HG03066 (cell line): ENCODE measurements around the gene SEC24D.

ENCODE experiments used
- ATAC-seq: cut with Tn5 transposase; IDR thresholded peaks from one replicate; pipeline ENCODE4 v1.9.1; 2021; ENCODE audit warnings: low read depth; ENCODE audit not compliant: unreplicated experiment

The SEC24D gene

DNA sequence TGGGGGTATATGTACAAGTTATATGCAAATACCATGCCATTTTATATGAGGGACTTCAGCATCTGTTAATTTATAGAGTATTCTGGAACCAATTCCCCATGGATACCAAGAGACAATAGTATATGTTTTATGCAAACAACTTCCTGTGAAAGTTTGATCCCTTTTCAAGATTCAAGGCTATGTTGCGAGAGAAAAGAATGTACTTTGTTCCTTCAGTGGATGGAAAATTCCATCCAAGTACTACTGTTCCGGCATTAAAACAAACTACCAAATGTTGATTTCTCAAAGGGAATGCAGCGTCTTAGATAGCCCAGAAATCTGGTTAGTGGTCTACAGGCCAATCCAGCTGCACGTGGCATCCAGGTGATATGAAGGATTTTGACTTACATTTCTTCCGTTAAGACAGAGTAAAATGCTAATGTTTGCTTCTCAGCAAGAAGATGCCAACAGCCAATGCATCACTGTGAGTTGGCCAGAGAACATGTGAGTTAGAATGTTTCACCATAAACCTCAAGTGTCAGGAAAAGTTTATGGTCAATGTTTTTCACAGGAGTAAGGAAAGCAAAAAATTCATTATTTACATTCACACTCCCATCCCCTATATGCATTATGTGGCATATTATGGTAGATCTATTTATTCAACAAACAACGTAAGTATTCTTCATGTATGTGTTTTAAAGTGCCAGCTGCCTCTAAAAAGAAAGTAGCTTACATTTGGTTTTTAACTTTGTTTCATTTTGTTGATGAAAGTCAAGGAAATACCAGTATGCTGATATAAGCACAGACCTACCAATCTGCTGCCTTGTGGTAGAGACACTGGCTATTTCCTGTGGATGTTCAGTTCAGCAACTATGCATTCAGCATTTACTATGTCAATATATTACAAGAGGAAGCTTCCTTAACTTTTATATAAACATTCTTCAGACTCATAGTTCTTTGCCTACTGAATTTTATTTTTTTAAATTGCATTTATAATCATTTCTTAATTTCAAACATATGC lies 106.3 kb downstream of the SEC24D start:
- ATAC-seq: no peak

DNA sequence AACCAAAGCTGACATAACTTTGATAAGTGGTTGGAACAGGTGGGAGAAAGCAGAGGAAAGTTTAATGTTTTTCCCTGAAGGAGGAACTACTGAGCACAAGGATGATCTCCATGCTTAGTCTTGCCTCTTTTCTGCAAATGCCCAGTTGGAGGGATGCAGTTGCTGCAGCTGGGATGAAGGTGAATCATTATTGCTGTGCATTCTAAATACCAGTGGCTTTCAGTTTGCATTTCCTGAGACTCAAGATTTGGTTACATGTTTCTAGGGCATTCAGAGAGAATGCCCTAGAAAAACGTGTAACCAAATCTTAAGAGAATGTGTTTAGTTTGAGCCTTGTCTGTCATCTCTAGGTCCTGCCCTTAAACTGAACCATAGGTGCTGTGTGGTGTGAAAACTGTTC lies 108.6 kb downstream of the SEC24D start:
- no peak for ATAC-seq

DNA sequence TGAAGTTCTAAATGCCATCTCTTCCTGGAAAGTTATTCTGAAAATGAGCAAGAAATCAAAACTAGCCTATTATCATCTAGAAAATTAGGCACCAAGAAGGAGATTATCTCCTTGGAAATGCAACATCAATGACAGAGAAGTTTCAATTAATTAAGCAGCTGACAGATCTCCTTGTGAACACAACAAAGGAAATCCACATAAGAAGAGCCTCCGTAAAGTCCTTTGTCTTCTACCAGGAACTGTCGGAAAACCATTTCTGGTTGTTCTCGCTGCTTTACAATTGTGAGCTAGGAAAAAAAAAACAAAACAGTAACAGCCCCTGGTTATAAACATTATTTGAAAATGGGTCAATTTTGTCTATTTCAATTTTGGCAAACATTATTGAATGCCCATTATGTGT lies 112.6 kb downstream of the SEC24D start:
- no peak for ATAC-seq

DNA sequence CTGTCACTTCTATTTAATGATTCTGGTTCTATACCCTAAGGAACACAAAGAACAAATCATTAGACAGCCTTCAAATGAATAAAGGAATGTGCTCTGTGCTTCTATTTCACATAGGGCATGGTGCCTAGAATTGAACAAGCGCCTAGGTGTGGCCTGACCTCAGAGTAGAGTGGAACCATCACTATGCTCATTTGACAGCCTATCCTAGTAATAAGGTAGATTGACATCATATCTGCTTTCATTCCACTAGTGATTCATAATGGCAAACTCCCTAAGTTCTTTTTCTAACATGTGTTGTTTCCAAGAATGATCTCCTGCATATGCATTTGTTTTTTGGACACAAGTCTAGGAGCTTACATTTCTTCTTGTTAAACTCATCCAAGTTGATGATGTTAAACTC lies 114.2 kb downstream of the SEC24D start:
- no peak for ATAC-seq

DNA sequence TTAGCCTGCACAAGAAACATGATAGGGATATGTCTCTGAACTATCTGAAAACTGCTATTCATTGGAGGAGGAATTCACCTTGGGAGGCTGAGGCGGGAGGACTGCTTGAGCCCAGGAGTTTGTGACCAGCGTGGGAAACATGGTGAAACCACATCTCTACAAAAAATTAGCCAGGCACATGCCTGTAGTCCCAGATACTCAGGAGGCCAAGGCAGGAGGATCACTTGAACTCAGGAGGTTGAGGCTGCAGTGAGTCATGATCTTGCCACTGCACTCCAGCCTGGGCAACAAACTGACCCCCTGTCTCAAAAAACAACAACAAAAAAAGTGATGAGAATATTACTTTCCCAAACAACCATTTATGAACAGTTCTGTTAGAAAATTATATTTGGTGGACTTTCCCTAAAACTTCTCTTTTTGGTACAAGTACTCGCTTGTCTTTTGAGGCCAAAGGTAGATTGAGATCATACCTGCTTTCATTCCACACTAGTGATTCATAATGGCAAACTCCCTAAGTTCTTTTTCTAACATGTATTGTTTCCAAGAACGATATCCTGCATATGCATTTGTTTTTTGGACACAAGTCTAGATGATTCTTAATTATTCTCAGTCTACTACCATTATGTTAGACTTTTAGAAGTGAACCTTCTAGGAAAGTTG lies 117.3 kb downstream of the SEC24D start:
- no peak for ATAC-seq

DNA sequence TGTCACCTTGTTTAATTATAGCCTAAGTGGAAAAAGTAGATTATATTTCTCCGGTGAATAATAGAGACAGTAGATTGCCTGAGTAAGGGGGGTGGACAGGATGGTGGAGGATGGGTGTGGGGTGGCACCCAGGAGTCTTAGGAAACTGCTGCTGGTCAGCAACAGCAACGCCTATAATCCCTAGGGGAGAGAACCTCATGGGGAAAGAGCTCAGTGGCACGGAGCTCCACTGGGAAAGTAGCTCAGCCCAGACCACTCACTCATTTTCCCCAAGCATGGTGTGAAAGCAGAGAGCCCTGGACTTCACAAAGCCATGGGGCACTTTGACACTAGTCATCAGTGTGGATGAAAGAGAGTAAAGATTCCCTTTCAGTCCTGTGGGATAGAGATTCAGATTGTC lies 119.6 kb downstream of the SEC24D start:
- ATAC-seq: no peak

DNA sequence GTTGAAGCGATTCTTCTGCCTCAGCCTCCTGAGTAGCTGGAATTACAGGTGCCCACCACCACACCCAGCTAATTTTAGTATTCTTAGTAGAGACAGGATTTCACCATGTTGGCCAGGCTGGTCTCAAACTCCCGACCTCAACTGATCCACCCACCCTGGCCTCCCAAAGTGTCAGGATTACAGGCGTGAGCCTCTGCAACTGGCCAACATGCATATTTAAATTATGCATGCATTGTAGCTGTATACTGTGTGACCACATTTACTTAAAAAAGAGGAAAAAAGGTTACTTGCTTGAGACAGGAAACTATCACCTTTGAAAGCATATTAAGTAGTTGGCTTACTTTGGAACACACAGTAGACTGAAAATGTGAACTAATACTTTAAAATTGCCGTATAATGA lies 121.2 kb downstream of the SEC24D start:
- ATAC-seq: no peak

DNA sequence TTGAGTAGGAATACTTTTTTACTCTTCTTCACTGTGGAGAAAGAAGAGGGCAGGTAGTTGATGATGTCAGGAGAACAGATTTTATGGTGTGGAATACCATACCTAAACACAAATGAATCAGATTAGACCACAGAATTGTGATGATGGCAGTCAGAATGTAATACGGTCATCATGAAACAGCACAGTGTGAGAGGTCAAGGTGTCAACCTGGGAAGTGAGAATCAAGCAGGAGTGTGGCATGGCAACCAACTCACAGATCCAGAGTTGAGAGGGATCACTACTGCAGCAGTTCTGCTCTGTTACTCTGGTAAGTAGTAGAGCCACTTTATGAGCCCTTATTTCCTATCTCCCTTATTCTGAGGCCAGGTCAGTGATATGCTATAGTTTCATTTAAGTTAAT lies 123.1 kb downstream of the SEC24D start:
- ATAC-seq: no peak

DNA sequence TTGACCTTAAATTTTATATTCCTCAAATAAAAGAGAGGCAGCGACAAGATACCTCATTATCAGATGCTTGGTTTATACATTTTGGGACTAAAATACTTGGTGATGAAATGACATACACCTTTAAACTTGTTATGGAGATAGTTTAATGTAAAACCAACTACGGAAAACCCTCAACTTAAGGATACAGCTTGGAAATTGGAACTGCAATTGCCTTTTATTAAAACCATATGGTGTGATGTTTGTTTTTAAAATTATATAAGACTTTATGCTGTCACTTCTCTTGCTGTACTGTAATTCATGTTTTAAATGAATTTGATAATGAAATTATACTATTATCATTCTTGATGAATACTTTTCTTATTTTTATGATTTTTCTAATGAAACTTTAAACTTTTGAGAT lies 124.9 kb downstream of the SEC24D start:
- no peak for ATAC-seq

DNA sequence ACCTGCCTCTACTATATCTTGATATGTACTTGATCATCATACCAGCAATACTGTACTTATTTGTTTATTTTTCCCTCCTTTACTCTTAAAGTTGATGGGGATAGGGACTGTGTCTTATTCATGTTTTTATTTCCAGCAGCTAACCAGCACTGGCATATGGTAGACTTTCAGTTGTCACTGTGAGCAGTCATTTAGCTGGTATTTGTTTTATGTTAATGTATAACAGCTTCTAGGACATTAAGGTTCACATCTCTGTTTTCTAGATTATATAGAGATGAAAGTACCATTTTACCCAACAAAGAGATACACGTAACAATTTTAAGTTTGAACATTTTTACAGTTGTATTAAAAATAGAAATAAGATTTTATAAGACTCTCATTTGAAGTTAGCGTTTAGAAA lies 132.8 kb downstream of the SEC24D start:
- no peak for ATAC-seq

DNA sequence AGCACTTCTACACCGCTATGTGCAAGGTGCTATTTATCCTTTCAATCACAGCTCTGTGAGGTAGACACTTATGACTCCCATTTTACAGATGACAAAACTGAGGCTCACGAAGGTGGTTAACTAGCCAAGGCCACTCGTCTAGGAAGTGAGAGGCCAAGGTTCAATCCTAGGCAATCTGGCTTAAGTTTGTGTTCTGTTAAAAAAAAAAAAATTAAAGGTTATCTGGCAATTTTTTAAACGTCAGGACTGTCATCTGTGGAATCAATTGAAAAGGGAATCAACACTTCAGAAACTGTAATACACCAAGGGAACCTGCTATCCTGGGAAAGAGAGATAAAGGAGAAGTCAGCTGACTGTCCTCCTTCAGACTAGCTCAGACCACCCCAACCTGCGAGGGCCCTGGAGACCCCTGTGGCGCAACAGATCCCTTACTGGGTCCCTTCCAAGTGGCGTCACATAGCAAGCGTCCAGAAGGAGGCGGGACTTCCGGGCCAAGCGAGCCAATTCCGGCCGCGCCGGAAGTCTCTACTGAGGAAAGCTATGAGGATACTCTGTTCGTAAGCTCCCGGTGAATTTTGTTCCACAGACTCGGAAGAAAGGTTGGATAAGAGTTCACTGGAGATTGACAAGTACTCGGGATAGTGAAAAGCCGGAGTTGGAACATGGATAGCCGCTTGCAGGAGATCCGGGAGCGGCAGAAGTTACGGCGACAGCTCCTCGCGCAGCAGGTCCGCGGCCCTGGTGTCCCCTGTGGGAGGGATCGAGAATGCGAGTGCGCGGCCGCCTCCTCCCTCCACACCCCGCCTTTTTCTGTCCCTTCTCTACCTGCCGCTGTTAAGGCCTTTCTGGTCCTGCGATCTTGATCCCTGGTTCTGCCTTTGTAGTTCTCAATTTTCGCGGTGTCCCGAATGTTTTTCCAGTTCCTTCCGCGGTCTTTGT lies 150.8 kb downstream of the SEC24D start, which contains the start of gene METTL14:
METTL14 (plus strand) TSS at position 520 of the 939 bp plus-strand sequence; CDS start at position 663, 143 bp downstream.
- peak; percentile 100 for ATAC-seq

DNA sequence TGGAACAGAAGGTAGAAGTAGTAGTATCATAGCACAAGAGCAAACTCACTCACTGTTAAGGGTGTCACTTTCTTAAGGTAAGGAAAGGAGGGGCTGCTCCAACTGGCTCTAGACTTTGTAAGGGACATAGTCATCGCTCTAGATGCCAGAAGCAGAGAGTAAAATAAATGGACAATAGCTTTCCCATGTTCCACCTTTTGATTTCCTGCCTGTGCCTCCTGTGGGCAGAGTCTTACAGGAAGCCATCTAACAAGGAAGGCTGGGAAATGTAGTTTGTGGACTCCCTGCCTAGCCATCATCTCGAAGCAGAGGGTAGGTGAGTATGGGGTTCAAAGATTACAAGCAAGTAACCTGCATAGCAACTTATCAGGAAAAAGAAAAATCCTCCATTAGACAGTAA lies 152.4 kb downstream of the SEC24D start:
- ATAC-seq: no peak

DNA sequence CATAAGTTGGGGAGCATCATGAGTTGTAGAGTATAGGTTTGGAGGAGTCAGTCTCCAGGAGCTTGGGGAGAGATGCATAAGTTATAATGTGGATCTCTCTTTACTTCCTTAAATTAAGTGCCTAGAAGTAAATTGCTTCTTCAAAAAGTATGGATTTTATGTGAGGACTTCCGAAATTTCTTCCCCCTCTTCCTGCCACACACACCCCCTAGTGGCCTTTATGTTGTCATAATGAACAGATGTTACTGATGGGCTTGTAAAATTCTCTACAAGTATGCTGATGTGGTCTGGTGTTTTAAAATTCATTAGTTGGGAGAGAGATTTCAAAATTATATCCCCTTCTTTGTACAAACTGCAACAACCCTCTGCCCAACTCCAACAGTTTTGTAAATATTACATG lies 153.0 kb downstream of the SEC24D start:
- no peak for ATAC-seq

DNA sequence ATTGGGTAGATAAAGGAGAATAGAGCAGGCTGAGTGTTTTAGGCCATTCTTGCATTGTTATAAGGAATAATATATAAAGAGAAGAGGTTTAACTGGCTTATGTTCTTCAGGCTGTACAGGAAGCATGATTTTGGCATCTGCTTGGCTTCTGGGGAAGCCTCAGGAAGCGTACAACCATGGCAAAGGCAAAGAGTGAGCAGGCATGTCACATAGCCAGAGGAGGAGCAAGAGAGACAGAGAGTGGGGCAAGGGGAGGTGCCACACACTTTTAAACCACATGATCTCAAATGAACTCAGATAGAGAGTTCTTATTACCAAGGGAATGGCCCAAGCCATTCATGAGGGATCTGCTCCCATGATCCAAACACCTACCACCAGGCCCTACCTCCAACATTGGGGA lies 155.1 kb downstream of the SEC24D start:
- no peak for ATAC-seq

DNA sequence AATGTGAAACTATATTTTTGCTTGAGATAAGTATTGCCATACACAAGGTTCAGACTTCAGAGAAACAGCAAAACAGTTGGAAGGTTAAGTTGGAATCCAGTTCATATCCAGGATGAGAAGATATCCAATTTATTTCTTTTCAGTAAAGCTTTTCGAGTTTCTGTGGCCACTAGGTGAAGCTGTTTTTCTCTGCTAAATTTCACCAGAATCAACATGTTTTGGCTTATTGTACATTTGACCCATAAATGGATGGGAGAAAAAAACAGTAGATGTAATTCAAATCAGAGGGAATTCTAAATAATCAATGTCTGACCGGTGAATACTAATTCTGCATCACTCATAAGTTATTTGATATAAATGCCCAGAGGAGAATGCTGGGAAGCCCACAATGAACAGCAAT lies 159.8 kb downstream of the SEC24D start:
- ATAC-seq: no peak
